GM12865 (cell line): ENCODE results near the gene RBMS1.

Experiments used
- DNase-seq: peaks from one replicate; pipeline ENCODE4 v3.0.0; 2010; ENCODE audit warnings: low read depth
- H3K4me3 ChIP-seq: 2 replicates; pipeline ENCODE4 v1.5.1; 2011; ENCODE audit warnings: mild to moderate bottlenecking, low read depth, low read length, control low read depth
- TF ChIP-seq, protein P1 (sequence below): IDR thresholded peaks from 2 replicates; pipeline ENCODE4 v1.5.1; 2011; ENCODE audit warnings: low read length, control low read depth, low read depth, inconsistent platforms; ENCODE audit not compliant: insufficient read depth; ENCODE audit errors: missing control alignments

Gene RBMS1

DNA sequence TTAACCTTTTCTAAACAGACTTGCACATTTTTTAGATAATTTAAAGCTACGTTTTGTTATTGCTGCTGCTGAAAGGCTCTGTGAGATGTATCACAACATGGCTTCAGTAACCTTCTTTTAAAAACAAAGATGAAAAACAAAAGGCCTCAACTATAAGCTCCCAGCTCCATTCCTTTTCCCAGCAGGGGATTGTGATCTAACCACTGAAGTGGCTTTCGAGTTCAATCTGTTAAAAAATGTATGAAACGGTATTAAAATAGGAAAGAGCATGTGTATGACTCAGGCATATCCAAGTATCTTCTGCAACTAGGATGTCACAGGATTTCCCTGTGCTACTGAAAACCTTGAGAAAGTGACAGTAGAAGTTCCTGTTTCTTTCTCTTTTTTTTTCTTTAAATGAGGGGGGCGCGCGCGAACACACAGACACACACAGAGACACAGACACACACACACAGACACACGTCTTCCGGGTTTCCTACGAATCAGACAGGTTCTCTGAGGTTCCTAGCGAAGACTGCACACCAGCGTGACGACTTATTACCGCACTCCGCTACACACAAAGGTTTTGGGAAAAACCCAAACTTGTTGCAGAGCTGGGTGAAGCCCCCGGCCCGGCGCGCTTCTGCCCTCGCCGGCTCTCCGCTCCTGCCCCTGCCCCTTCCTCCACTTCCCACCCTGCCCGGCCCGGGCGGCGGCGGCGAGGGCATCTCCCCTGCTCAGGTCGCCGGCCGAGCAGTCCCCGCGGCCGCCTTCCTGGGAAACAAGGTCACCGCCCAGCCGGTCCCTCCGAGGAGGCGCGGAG lies 86.8 kb downstream of the RBMS1 start:
- H3K4me3 ChIP-seq = peak overlapping the region; percentile 50
- DNase-seq = peak; percentile 70
- TF ChIP-seq, protein P1, sequence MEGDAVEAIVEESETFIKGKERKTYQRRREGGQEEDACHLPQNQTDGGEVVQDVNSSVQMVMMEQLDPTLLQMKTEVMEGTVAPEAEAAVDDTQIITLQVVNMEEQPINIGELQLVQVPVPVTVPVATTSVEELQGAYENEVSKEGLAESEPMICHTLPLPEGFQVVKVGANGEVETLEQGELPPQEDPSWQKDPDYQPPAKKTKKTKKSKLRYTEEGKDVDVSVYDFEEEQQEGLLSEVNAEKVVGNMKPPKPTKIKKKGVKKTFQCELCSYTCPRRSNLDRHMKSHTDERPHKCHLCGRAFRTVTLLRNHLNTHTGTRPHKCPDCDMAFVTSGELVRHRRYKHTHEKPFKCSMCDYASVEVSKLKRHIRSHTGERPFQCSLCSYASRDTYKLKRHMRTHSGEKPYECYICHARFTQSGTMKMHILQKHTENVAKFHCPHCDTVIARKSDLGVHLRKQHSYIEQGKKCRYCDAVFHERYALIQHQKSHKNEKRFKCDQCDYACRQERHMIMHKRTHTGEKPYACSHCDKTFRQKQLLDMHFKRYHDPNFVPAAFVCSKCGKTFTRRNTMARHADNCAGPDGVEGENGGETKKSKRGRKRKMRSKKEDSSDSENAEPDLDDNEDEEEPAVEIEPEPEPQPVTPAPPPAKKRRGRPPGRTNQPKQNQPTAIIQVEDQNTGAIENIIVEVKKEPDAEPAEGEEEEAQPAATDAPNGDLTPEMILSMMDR = no peak

DNA sequence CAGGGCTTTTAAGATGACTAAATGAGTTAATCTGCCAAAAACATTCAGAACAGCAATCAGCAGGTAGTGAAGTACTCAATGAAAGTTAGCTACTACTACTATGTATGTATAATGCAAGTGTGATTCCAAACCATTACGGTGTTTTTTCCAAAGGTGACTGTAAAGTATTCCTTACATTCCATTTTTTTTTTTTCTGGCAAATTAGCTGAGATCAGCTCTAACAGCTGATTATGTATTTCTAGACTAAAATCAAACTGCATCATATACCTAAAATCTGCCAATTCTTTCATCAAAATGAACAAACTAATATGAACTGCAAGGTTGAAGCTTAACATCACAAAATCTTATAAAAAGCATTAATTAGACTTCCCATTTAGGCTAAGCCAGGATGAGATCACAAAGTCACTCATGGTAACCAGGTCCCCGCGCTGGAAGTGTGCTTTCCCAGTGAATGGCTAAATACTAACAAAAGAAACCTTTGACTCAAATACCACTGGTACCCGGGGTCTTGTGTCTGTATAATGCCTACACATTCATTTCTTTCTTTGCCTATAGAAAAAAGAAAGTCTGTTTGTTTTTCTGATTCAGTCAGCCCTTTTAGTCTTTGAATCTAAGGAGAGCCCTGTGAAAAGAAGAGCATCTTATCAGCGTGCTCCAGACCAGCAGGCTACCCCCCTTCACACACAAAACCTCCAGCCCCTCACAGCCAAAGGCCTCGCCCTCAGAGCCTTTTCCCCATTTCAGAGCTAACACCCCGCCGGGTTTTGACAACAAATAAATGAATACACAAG lies 88.3 kb downstream of the RBMS1 start:
- no peak overlapping the region for H3K4me3 ChIP-seq
- DNase-seq = no peak
- TF ChIP-seq, protein P1 = no peak

DNA sequence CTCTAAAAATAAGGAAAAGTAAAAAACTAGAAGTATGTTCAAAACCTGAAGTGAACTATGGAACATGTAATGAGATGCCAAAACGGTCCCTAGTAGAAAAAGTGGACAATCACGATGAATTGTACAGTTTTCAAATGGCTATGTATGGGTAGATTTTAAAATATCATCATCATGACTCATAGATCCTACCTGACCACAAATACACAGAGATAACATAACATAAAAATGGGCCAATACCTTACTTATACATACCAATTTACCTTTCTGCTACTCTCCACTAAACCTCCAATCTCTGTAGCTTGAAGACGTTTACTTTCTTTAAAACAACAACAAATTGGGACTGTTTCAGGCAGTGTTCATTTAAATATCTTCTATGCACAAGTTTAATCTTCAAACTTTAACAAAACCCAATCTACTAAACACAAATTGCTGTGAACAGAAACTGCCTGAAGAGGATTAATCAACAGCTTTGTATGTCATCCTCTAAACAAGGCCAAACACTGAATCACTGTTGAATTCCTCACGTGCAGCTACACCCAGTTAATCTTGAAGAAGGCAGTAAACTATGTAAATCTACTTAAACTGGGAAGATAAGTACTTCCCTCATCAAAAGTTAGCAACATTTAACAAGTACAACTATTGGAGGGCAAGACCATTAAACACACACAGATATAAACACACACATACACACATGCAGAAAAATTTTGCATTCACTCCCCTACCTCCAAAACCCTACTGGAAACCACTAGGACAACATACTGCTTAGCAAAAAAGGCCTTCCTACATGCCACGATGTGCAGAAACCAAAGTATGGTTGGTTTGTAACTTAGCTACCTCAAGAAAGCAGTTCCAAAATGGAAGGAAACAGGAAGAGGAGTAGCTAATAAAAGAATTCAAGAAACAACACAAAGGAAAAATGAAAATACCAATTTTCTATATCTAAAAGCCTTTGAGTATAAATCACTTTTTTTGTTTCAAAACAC lies 90.3 kb downstream of the RBMS1 start:
- no peak for DNase-seq
- TF ChIP-seq, protein P1 = no peak
- H3K4me3 ChIP-seq = no peak overlapping the region

DNA sequence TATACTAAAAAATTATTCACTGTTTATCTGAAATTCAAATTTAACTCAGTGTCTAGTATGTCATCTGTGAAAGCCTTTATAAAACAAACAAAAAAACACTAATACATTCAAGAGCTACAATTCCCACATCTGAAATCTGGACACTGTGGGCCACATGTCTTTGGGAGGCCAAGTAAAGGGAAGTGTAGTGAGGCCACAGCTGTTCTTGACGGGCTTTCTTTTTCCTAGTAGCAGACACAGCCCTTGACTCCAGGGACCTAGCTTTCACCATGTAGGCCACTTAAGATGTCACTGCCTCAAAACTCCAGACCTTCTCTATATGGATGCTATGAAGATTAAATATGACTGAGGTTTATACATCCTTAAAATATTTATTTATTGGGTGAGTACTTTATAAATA lies 91.1 kb downstream of the RBMS1 start:
- H3K4me3 ChIP-seq = no peak overlapping the region
- TF ChIP-seq, protein P1 = no peak
- DNase-seq = no peak

DNA sequence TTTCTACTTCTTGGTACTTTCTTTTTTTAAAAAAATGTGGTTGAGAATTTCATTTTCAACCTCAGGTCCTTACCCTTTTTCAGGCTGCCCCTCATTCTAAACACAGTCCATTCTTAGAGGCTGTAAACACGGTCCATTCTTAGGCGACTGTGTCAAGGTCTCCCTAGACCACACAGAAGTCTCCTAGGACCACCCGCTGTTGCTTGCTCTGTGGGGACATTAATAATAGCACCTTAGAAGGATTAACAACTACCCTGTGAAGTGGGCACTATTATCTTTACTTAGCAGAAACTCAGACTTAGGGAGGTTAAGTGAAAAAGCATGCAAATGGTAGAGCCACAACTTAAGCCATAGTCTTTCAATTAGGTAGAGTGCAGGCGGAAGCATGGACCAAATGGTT lies 91.7 kb downstream of the RBMS1 start:
- TF ChIP-seq, protein P1 = no peak
- no peak overlapping the region for H3K4me3 ChIP-seq
- DNase-seq = no peak

DNA sequence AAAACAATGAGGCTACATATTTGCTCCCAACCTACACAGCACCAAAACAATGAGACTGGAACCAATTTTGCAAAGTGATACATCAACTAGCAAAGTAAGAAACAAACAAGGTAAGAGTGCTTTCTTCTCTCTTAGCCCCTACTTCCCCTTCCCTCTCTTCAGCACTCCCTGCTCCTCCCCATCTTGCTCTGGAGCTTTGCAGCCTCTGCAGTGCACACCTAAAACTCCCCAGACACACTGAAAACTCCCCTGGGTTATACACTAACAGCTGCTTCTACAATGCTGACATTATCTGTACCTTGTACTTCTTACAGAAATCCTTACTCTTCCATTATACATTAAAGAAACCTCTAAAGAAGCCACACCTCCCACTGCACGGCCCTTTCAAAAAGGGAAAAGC lies 93.7 kb downstream of the RBMS1 start:
- TF ChIP-seq, protein P1 = no peak
- H3K4me3 ChIP-seq = no peak overlapping the region
- no peak for DNase-seq
